ENCODE data around the gene GIPC3.

- TF ChIP-seq RFX5 (IDR thresholded peaks at IDR 0.05; ENCODE audit: low read length) (no peak), RAD21 (IDR thresholded peaks at IDR 0.05; ENCODE audit: low read length) (no peak), TAF1 (IDR thresholded peaks at IDR 0.05; ENCODE audit: borderline replicate concordance, low read depth, low read length) (no peak), ZBTB33 (IDR thresholded peaks at IDR 0.05; ENCODE audit: borderline replicate concordance, low read depth) (no peak), SIN3A (IDR thresholded peaks at IDR 0.05; ENCODE audit: borderline replicate concordance, low read depth, low read length) (no peak), CTCF (IDR thresholded peaks at IDR 0.05) (no peak), TCF12 (IDR thresholded peaks at IDR 0.05) (no peak), POLR2AphosphoS5 (IDR thresholded peaks at IDR 0.05; ENCODE audit: low read depth, low read length) (no peak), MXI1 (IDR thresholded peaks at IDR 0.05; ENCODE audit: low read depth, low read length) (no peak), GABPA (IDR thresholded peaks at IDR 0.05; ENCODE audit: low read depth) (no peak)
These were observed 20.1 kb downstream of the GIPC3 start for GRCh38 chr19:3605361-3605760.

Measured in SK-N-SH (cell line).